Endodermal cell (in vitro differentiated cells): ENCODE measurements around the gene BMPR2. TPM values are rescaled to one million over a fixed set of nuclear protein-coding genes. Genes with fewer than 3 reads are reported as not detected.
"Not testable (repeated sequence)": the region's sequence is repeated elsewhere in the genome, so short reads cannot be mapped to it uniquely, and the experiment has no call there.

Experiments used
- DNase-seq: peaks from one replicate; pipeline ENCODE4 v3.0.0-alpha.2; 2017
- H3K27ac ChIP-seq: 2 replicates; pipeline ENCODE4 v1.5.1; 2013; ENCODE audit warnings: mild to moderate bottlenecking, low read depth, low read length, moderate library complexity
- H3K27me3 ChIP-seq: 2 replicates; pipeline ENCODE4 v1.6.1; 2013; ENCODE audit warnings: mild to moderate bottlenecking, low read length, moderate library complexity; ENCODE audit not compliant: insufficient read depth, control insufficient read depth, poor library complexity, severe bottlenecking
- H3K36me3 ChIP-seq: 2 replicates; pipeline ENCODE4 v1.7.0; 2013; ENCODE audit warnings: mild to moderate bottlenecking, low read length, moderate library complexity; ENCODE audit not compliant: control insufficient read depth, insufficient read depth
- H3K4me1 ChIP-seq: one replicate; pipeline ENCODE4 v1.7.0; 2013; ENCODE audit warnings: low read length; ENCODE audit not compliant: control insufficient read depth, insufficient read depth
- H3K4me3 ChIP-seq: 2 replicates; pipeline ENCODE4 v1.5.1; 2013; ENCODE audit warnings: mild to moderate bottlenecking, low read length, moderate library complexity
- H3K9ac ChIP-seq: 2 replicates; pipeline ENCODE4 v1.6.1; 2013; ENCODE audit warnings: mild to moderate bottlenecking, low read length, moderate library complexity; ENCODE audit not compliant: poor library complexity, severe bottlenecking; ENCODE audit errors: extremely low read depth
- H3K9me3 ChIP-seq: 2 replicates; pipeline ENCODE4 v1.6.1; 2013; ENCODE audit warnings: mild to moderate bottlenecking, low read length, moderate library complexity; ENCODE audit not compliant: control insufficient read depth
- H3K27ac Mint-ChIP-seq: 2 replicates; pipeline ENCODE4 v1.8.0; 2020; ENCODE audit warnings: mixed read lengths
- H3K27me3 Mint-ChIP-seq: 2 replicates; pipeline ENCODE4 v1.8.0; 2021; ENCODE audit warnings: mild to moderate bottlenecking, mixed read lengths; ENCODE audit not compliant: insufficient read depth
- H3K36me3 Mint-ChIP-seq: 2 replicates; pipeline ENCODE4 v1.8.0; 2020; ENCODE audit warnings: low read depth, mixed read lengths
- H3K4me1 Mint-ChIP-seq: 2 replicates; pipeline ENCODE4 v1.8.0; 2020; ENCODE audit warnings: mixed read lengths
- H3K4me3 Mint-ChIP-seq: 2 replicates; pipeline ENCODE4 v1.8.0; 2020; ENCODE audit warnings: mild to moderate bottlenecking, moderate library complexity, mixed read lengths
- H3K9me3 Mint-ChIP-seq: 2 replicates; pipeline ENCODE4 v1.8.0; 2020; ENCODE audit warnings: mild to moderate bottlenecking, mixed read lengths
- CTCF ChIP-seq: fragments of 200-600 bp; sonication (generic); conservative IDR thresholded peaks from 2 replicates; pipeline ENCODE4 v1.5.0; 2021; ENCODE audit warnings: antibody characterized with exemption, mild to moderate bottlenecking
- WGBS, 2 experiments: methylation state at CpG; one replicate each; pipeline versions ENCODE4 v1.1.5 to v1.1.7; 2013; ENCODE audit warnings: missing lambda C conversion rate in 2 of 2, mixed read lengths in 1 of 2; ENCODE audit not compliant: insufficient coverage in 1 of 2, insufficient read length in 1 of 2; 5-methylcytosine and 5-hydroxymethylcytosine counted together
- total RNA-seq, 2 donors: library from RNA; stranded (reverse); fragmentation: NEBNext Ultra II Directional in 1 of 2; extraction: Animal tissue kit (Norgen Biotek cat#: 25700) in 1 of 2; gene quantifications; 2 replicates in 1 of 2; 3 replicates in 1 of 2; pipeline ENCODE4 v1.2.1, GENCODE V29; 2021

BMPR2 gene
- total RNA-seq, 2 donors from 2014 or later: 42.2 to 56.3 TPM

GRCh38 chr2:202373490-202373889 is 2.6 kb upstream of the BMPR2 start:
- Mint-ChIP-seq H3K4me3 (peak overlapping the region; percentile 100), H3K36me3 (no peaks in the 10 kb centered on the region), H3K9me3 (no peaks in the 10 kb centered on the region), H3K27me3 (no peaks in the 10 kb centered on the region), H3K27ac (peak overlapping the region; percentile 88), H3K4me1 (peaks cover 37% of the 10 kb centered on the region)
- 91 to 95% methylated on average over 7 of the region's 7 CpGs for WGBS, 2 experiments
- Histone ChIP-seq H3K4me3 (no peak overlapping the region), H3K9me3 (no peaks in the 10 kb centered on the region), H3K4me1 (peaks cover 9% of the 10 kb centered on the region), H3K36me3 (no peaks in the 10 kb centered on the region), H3K27ac (no peak overlapping the region), H3K9ac (no peak overlapping the region), H3K27me3 (no peaks in the 10 kb centered on the region)
- DNase-seq: peak; percentile 37
- no peak for TF ChIP-seq CTCF

GRCh38 chr2:202374383-202374782 is 1.7 kb upstream of the BMPR2 start:
- not testable (repeated sequence) for H3K4me1 ChIP-seq, H3K36me3 ChIP-seq, H3K27me3 ChIP-seq, H3K27me3 Mint-ChIP-seq, H3K36me3 Mint-ChIP-seq, H3K9me3 ChIP-seq, H3K9me3 Mint-ChIP-seq
- H3K4me3 ChIP-seq: peak overlapping the region; percentile 89
- peak overlapping the region; percentile 92 for H3K9ac ChIP-seq
- WGBS, 2 experiments: 78 to 82% methylated on average over 15 to 19 of the region's 22 CpGs
- peak; percentile 60 for DNase-seq
- peak overlapping the region; percentile 98 for H3K27ac ChIP-seq
- Mint-ChIP-seq H3K4me1 (peaks cover 33% of the 10 kb centered on the region), H3K27ac (peak overlapping the region; percentile 99), H3K4me3 (peak overlapping the region; percentile 100)

GRCh38 chr2:202375033-202375608 is 1.0 kb upstream of the BMPR2 start:
- H3K4me3 Mint-ChIP-seq: peak overlapping the region; percentile 100
- H3K36me3 Mint-ChIP-seq: no peaks in the 10 kb centered on the region
- H3K9ac ChIP-seq: peak overlapping the region; percentile 92
- H3K27me3 Mint-ChIP-seq: no peaks in the 10 kb centered on the region
- no peaks in the 10 kb centered on the region for H3K36me3 ChIP-seq
- no peak for TF ChIP-seq CTCF
- WGBS, 2 experiments: 0% methylated on average over 3 to 33 of the region's 33 CpGs
- peak overlapping the region; percentile 98 for H3K27ac ChIP-seq
- peaks cover 5% of the 10 kb centered on the region for H3K4me1 ChIP-seq
- peak overlapping the region; percentile 99 for H3K27ac Mint-ChIP-seq
- H3K4me3 ChIP-seq: peak overlapping the region; percentile 89
- H3K9me3 Mint-ChIP-seq: no peaks in the 10 kb centered on the region
- peaks cover 31% of the 10 kb centered on the region for H3K4me1 Mint-ChIP-seq
- no peaks in the 10 kb centered on the region for H3K9me3 ChIP-seq
- DNase-seq: peak; percentile 83
- no peaks in the 10 kb centered on the region for H3K27me3 ChIP-seq
